ENCODE data around the gene JARID2.

GRCh38 chr6:15378272-15378671 is 132.4 kb downstream of the JARID2 start:
- TF ChIP-seq JUND (IDR thresholded peaks at IDR 0.05), result no peak
- no peak for TF ChIP-seq CTCF (IDR thresholded peaks at IDR 0.05; ENCODE audit: low read depth, low read length, missing input control)

Measured in liver (tissue), 3 donors.